H1 (cell line): ENCODE results near the gene TRIM40. TPM values are rescaled to one million over a fixed set of nuclear protein-coding genes. Genes with fewer than 3 reads are reported as not detected.

Experiments used
- ATF3 ChIP-seq: IDR thresholded peaks from 2 replicates; pipeline ENCODE4 v1.6.1; 2011; ENCODE audit warnings: low read depth, mild to moderate bottlenecking, low read length; ENCODE audit not compliant: insufficient read depth
- BRCA1 ChIP-seq: IDR thresholded peaks from 2 replicates; pipeline ENCODE4 v1.6.1; 2012; ENCODE audit warnings: low read depth, low read length, improper control_type of control experiment
- CHD7 ChIP-seq: fragments of 300-600 bp; sonication (generic); IDR thresholded peaks from 2 replicates; pipeline ENCODE4 v1.7.1; 2012; ENCODE audit warnings: low read length, moderate library complexity, mild to moderate bottlenecking, inconsistent platforms; ENCODE audit not compliant: insufficient replicate concordance
- KDM5A ChIP-seq: fragments of 200-600 bp; IDR thresholded peaks from 2 replicates; pipeline ENCODE4 v1.7.1; 2012; ENCODE audit warnings: mild to moderate bottlenecking, low read length, inconsistent platforms, mixed read lengths
- NRF1 ChIP-seq: IDR thresholded peaks from 2 replicates; pipeline ENCODE4 v1.6.1; 2011; ENCODE audit warnings: mild to moderate bottlenecking, low read depth, low read length, improper control_type of control experiment
- PHF8 ChIP-seq: fragments of 200-600 bp; sonication (generic); conservative IDR thresholded peaks from 2 replicates; pipeline ENCODE4 v1.7.1; 2012; ENCODE audit warnings: low read depth, mild to moderate bottlenecking, inconsistent platforms, low read length, moderate library complexity
- TAF7 ChIP-seq: optimal IDR thresholded peaks from 2 replicates; pipeline ENCODE3; 2011; ENCODE audit warnings: low read depth, mild to moderate bottlenecking, inconsistent platforms, low read length, moderate library complexity, borderline replicate concordance
- polyA plus RNA-seq, 7 experiments: library from polyadenylated mRNA; depleted of rRNA in 3 of 7; stranded (reverse) in 5 of 7; unstranded in 2 of 7; fragments of >200 nt in 5 of 7; fragments of 200-250 nt in 2 of 7; gene quantifications; 1 replicate in 5 of 7; 2 replicates in 1 of 7; 4 replicates in 1 of 7; pipeline versions ENCODE4 v1.2.1 to v1.2.3, GENCODE V29; 2011 to 2013; ENCODE audit warnings: missing spikeins in 2 of 7, mixed read lengths in 2 of 7
- total RNA-seq: library from RNA; stranded (reverse); fragmentation: NEBNext Ultra II Directional; extraction: Animal tissue kit (Norgen Biotek cat#: 25700); gene quantifications from 2 replicates; pipeline ENCODE4 v1.2.1, GENCODE V29; 2021

TRIM40 gene
- total and polyA plus RNA-seq, 2 of the 8 experiments (the other 6 are each of a cell fraction or from before 2014, with no cell fraction given): not detected

GRCh38 chr6:30149858-30150550 is 14.1 kb downstream of the TRIM40 start (continued):
- TF ChIP-seq BRCA1 (no peak), KDM5A (no peak), CHD7 (no peak), PHF8 (no peak), TAF7 (no peak), ATF3 (no peak), NRF1 (no peak)
